Measurements from ENCODE around the gene RNASE11.
"Not testable (repeated sequence)": the region's sequence is repeated elsewhere in the genome, so short reads cannot be mapped to it uniquely, and the experiment has no call there.

GRCh38 chr14:20567199-20567598 lies 20.6 kb downstream of the RNASE11 start:
- TF ChIP-seq CTCF (IDR thresholded peaks at IDR 0.05; ENCODE audit: insufficient read depth, low read length); GABPA (IDR thresholded peaks at IDR 0.05; ENCODE audit: low read depth); SPI1 (IDR thresholded peaks at IDR 0.05; ENCODE audit: borderline replicate concordance, low read depth); POLR2AphosphoS5 (IDR thresholded peaks at IDR 0.05; ENCODE audit: low read depth): not testable (repeated sequence)

Data from HL-60 (cell line).